HG03460 (cell line): ENCODE results near the gene ZNF507.
"Not testable (repeated sequence)": the region's sequence is repeated elsewhere in the genome, so short reads cannot be mapped to it uniquely, and the experiment has no call there.

Source experiments
- ATAC-seq: cut with Tn5 transposase; IDR thresholded peaks from one replicate; pipeline ENCODE4 v1.9.1; 2021; ENCODE audit not compliant: unreplicated experiment

ZNF507 gene

GRCh38 chr19:32406161-32407003, 61.0 kb downstream of the ZNF507 start:
- no peak for ATAC-seq

DNA sequence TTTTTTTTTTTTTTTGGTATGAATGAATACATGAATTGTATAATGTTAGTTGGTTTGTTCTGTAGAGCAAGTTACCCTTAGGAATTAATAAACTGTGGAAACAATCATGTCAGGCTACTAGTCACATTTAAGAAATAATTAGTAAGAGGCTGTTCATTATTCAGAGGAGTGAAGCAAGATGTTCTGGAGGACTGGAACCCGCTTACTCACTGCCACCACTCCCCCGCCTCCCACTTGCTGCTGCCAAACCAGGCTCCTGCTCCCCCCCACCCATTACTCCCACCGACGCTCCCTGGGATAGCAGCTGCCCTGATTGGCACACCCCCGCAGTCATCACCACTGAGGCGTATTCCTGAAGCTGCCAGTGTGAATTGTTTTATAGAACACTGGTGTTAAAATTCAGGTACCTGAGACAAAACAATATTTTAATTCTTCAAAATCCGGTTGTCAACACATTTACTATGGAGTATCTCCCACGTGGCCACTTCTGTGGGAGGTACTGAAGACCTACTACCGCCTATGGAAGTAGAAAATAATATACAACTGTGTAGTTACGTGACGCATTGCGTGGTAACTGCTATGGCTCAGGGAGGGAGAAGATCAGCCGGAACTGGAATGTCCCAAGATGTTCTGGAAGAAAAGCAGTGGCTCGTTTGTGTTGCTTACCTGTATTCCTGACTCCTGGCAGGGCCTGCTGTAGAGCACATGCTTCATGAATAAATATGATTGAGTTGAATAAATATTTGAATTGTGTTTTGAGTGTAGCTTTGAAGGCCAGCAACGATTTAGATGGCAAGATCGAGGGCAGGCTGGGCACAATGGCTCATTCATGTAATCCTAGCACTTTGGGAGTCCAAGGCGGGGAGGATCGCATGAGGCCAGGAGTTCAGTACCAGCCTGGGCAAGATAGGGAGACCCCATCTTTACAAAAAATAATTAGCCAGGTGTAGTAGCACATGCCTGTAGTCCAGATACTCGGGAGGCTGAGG, 61.9 kb downstream of the ZNF507 start:
- no peak for ATAC-seq

GRCh38 chr19:32415246-32415645, 69.8 kb downstream of the ZNF507 start:
- no peak for ATAC-seq

- no peak for ATAC-seq
These were observed 70.3 kb downstream of the ZNF507 start for GRCh38 chr19:32415669-32416068.

- ATAC-seq: no peak
These were observed 71.5 kb downstream of the ZNF507 start for GRCh38 chr19:32416749-32417456.

- ATAC-seq: no peak
These were observed 72.7 kb downstream of the ZNF507 start for GRCh38 chr19:32418155-32418554.

GRCh38 chr19:32421589-32422361, 76.4 kb downstream of the ZNF507 start:
- ATAC-seq: no peak

- no peak for ATAC-seq
These were observed 77.0 kb downstream of the ZNF507 start for GRCh38 chr19:32422435-32422834.

DNA sequence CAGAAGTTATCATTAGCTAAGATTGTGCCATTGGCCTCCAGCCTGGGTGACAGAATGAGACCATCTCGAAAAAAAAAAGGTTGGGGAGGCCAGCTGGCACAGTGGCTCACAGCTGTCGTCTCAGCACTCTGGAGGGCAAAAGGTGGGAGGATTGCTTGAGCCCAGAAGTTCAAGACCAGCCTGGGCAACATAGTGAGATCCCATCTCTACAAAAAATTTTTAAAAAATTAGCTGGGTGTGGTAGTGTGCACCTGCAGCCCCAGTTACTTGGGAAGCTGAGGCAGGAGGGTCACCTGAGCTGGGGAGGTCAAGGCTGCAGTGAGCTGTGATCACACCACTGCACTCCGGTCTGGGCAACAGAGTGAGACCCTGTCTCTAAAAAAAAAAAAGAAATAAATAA, 78.5 kb downstream of the ZNF507 start:
- not testable (repeated sequence) for ATAC-seq

GRCh38 chr19:32427536-32427935, 82.1 kb downstream of the ZNF507 start:
- ATAC-seq: no peak

DNA sequence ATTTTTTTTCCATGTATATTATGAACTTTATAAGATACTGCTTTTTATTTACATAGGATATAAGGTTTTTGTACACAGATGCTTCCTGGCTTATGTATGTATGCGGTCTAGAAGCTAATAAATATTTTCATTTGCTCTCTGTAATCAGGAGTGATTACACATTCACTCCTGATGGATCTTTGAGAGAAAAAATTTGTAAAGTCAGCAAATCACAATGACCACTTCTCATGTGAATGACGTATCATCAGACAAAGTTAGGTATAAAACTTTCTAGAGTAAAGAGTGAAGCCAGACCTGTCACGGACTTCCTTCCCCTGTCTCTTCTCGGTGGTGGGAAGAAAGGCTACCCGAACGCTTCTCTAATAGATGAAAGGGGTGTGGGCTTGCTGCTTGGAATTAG, 91.3 kb downstream of the ZNF507 start:
- no peak for ATAC-seq

DNA sequence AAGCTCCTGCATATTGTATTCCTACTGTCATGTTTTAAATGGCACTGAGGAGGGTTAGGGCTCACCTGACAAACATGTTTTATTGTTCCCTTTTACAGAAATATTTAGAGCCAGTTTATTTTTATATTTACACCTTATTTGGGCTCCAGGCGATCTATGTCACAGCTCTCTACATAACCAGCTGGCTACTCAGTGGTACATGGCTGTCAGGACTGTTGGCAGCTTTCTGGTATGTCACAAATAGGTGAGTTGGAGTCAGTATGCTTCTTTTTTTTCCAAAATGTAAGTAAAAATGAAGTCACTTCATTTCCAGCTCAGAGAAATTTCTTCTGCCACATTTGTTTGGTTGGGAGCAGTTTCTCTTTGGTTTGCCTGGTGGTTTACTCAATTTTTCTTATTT, 91.7 kb downstream of the ZNF507 start:
- ATAC-seq: no peak
